ENCODE data around the gene PCDHGB1. TPM values are rescaled to one million over a fixed set of nuclear protein-coding genes. Genes with fewer than 3 reads are reported as not detected.

PCDHGB1 gene
- total RNA-seq, 4 donors from 2014 or later = 0.29 to 1.9 (median 1.5) TPM

- Histone ChIP-seq H3K27ac (no peak overlapping the region), H3K36me3 (no peaks in the 10 kb centered on the region), H3K9me3 (peaks cover 0 to 99% (median 80%) of the 10 kb centered on the region in 3 donors), H3K4me3 (peak overlapping the region in 1 of 4 donors; percentile 25), H3K27me3 (peaks cover 0 to 74% (median 0%) of the 10 kb centered on the region in 4 donors), H3K4me1 (no peaks in the 10 kb centered on the region)
- no peak for TF ChIP-seq CTCF (IDR thresholded peaks at IDR 0.05)
- TF ChIP-seq POLR2A (IDR thresholded peaks at IDR 0.05) = no peak
- intact Hi-C loops (cut with DNase I) = no loop called here
- no peak for DNase-seq
- WGBS, 2 donors = 39 to 41% methylated on average over 10 of the region's 46 CpGs
Observed at GRCh38 chr5:141366016-141366896, 16.4 kb downstream of the PCDHGB1 start.

- Histone ChIP-seq H3K27me3 (peaks cover 0 to 50% (median 0%) of the 10 kb centered on the region in 4 donors), H3K9me3 (peaks cover 0 to 99% (median 85%) of the 10 kb centered on the region in 3 donors), H3K36me3 (no peaks in the 10 kb centered on the region), H3K27ac (no peak within 1 kb of the TSS), H3K4me3 (peak within 1 kb of the TSS in 2 of 4 donors; percentile 28 to 47), H3K4me1 (no peaks in the 10 kb centered on the region)
- WGBS, 2 donors = 23 to 32% methylated on average over 26 to 27 of the region's 32 CpGs
- intact Hi-C loops (cut with DNase I) = no loop called here
- TF ChIP-seq CTCF (IDR thresholded peaks at IDR 0.05) (peak in 1 of 6 experiments; percentile 31), POLR2A (IDR thresholded peaks at IDR 0.05) (no peak)
- DNase-seq = no peak
Observed at GRCh38 chr5:141369994-141370848, 20.3 kb downstream of the PCDHGB1 start, which contains the start of gene PCDHGB3. Gene PCDHGB3 (plus strand): TSS chr5:141370242. CDS start chr5:141370395, 153 bp downstream.

GRCh38 chr5:141371572-141372475 lies 21.9 kb downstream of the PCDHGB1 start:
- intact Hi-C loops (cut with DNase I) = no loop called here
- Histone ChIP-seq H3K27me3 (peaks cover 0 to 35% (median 0%) of the 10 kb centered on the region in 4 donors), H3K36me3 (no peaks in the 10 kb centered on the region), H3K4me3 (peak overlapping the region in 1 of 4 donors; percentile 9), H3K9me3 (peaks cover 0 to 98% (median 82%) of the 10 kb centered on the region in 3 donors), H3K27ac (no peak overlapping the region), H3K4me1 (no peaks in the 10 kb centered on the region)
- WGBS, 2 donors = 35 to 59% methylated on average over 12 to 27 of the region's 69 CpGs
- TF ChIP-seq CTCF (IDR thresholded peaks at IDR 0.05) (no peak), POLR2A (IDR thresholded peaks at IDR 0.05) (no peak)
- no peak for DNase-seq

- no peaks in the 10 kb centered on the region for H3K36me3 ChIP-seq
- H3K4me3 ChIP-seq = peak within 1 kb of the TSS in 2 of 4 donors; percentile 28 to 49
- no peak for TF ChIP-seq POLR2A (IDR thresholded peaks at IDR 0.05)
- TF ChIP-seq CTCF (IDR thresholded peaks at IDR 0.05) = peak in 1 of 6 experiments; percentile 31
- intact Hi-C loops (cut with DNase I) = no loop called here
- WGBS, 2 donors = 22 to 23% methylated on average over 9 to 11 of the region's 27 CpGs
- H3K27ac ChIP-seq = no peak within 1 kb of the TSS
- H3K4me1 ChIP-seq = no peaks in the 10 kb centered on the region
- peaks cover 0 to 97% (median 89%) of the 10 kb centered on the region in 3 donors for H3K9me3 ChIP-seq
- no peak for DNase-seq
- H3K27me3 ChIP-seq = peaks cover 0 to 27% (median 0%) of the 10 kb centered on the region in 4 donors
Observed at GRCh38 chr5:141373673-141374317, 23.9 kb downstream of the PCDHGB1 start, which contains the start of gene PCDHGA6. Gene PCDHGA6 (plus strand): TSS chr5:141373891. CDS start chr5:141374084, 193 bp downstream.

Data from esophagus squamous epithelium (tissue), 5 donors.